ENCODE measurements around the gene ABCC8. TPM values are rescaled to one million over a fixed set of nuclear protein-coding genes. Genes with fewer than 3 reads are reported as not detected.
A peak's percentile ranks its signal among the peaks of the same experiment; 100 is the strongest.

Gene ABCC8
- total and polyA plus RNA-seq, 9 of the 15 experiments (the other 6 are each of a cell fraction or from before 2014, with no cell fraction given) = not detected

DNA sequence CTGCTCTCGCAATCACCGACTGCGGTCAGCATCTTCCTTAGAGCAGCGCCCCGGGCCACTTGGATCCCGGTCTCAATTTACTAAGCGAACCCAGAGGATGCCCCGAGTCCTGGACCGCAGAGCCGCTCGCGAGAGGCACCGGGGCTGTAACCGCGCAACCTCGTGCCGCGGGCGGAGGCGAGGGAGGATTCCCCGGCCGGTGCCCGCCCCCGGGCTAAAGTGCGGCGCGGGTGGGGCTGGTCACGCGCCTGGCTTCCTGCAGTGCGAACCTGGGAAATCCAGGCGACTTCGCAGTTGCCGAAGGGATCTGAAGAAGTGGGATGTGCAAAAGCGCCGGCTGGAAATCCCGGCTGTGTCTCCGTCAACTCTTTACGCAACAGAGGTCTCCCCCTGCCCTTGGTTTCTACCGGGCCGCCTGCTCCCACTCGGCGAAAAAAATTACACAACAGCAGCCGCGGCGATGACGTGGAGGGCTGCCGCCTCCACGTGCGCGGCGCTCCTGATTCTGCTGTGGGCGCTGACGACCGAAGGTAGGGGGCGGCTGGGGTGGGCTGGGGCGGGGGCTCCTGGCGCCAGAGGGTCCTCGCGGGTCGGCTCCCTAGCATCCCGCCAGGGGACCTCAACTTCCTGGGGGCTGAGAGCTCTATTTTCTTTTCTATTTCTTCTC is 125.0 kb downstream of the ABCC8 start, which contains the start of gene NCR3LG1 (continued):
- TF ChIP-seq CC2D1A (IDR thresholded peaks at IDR 0.05) (no peak), RAD51 (IDR thresholded peaks at IDR 0.05; ENCODE audit: borderline replicate concordance, low read depth) (peak; percentile 49; the same call in 1 of the 2 replicates), PRMT5 (CRISPR knock-in tag; IDR thresholded peaks at IDR 0.05) (no peak), KAT8 (IDR thresholded peaks at IDR 0.05; ENCODE audit: low read depth) (no peak), CHD2 (IDR thresholded peaks at IDR 0.05; ENCODE audit: low read depth, low read length) (peak; percentile 92), ATF1 (CRISPR knock-in tag; IDR thresholded peaks at IDR 0.05) (peak; percentile 53), ATF1 (tag; IDR thresholded peaks at IDR 0.05) (peak; percentile 84), ZNF668 (CRISPR knock-in tag; IDR thresholded peaks at IDR 0.05) (no peak), ZNF41 (CRISPR knock-in tag; conservative IDR thresholded peaks at IDR 0.05) (no peak), CREM (IDR thresholded peaks at IDR 0.05; ENCODE audit: low read depth) (peak; percentile 86), STAT5A (IDR thresholded peaks at IDR 0.05; ENCODE audit: borderline replicate concordance, low read length) (no peak), SMAD4 (CRISPR knock-in tag; conservative IDR thresholded peaks at IDR 0.05) (peak; percentile 38), TOE1 (IDR thresholded peaks at IDR 0.05; ENCODE audit: borderline replicate concordance) (peak; percentile 84; the same call in 1 of the 2 replicates), TOE1 (CRISPR knock-in tag; IDR thresholded peaks at IDR 0.05; ENCODE audit: borderline replicate concordance, low read depth) (no peak), SIN3B (IDR thresholded peaks at IDR 0.05; ENCODE audit: low read depth) (no peak), ZNF551 (CRISPR knock-in tag; IDR thresholded peaks at IDR 0.05) (no peak), GTF2F1 (IDR thresholded peaks at IDR 0.05; ENCODE audit: low read depth, low read length) (0 out of 2 replicates have a peak, but pooled peaks have one; percentile 22)
- TF ChIP-seq, protein P1, sequence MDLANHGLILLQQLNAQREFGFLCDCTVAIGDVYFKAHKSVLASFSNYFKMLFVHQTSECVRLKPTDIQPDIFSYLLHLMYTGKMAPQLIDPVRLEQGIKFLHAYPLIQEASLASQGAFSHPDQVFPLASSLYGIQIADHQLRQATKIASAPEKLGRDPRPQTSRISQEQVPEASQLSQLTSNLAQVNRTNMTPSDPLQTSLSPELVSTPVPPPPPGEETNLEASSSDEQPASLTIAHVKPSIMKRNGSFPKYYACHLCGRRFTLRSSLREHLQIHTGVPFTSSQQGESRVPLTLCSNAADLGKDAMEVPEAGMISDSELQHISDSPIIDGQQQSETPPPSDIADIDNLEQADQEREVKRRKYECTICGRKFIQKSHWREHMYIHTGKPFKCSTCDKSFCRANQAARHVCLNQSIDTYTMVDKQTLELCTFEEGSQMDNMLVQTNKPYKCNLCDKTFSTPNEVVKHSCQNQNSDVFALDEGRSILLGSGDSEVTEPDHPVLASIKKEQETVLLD (IDR thresholded peaks at IDR 0.05) = no peak
- TF ChIP-seq, protein P2, sequence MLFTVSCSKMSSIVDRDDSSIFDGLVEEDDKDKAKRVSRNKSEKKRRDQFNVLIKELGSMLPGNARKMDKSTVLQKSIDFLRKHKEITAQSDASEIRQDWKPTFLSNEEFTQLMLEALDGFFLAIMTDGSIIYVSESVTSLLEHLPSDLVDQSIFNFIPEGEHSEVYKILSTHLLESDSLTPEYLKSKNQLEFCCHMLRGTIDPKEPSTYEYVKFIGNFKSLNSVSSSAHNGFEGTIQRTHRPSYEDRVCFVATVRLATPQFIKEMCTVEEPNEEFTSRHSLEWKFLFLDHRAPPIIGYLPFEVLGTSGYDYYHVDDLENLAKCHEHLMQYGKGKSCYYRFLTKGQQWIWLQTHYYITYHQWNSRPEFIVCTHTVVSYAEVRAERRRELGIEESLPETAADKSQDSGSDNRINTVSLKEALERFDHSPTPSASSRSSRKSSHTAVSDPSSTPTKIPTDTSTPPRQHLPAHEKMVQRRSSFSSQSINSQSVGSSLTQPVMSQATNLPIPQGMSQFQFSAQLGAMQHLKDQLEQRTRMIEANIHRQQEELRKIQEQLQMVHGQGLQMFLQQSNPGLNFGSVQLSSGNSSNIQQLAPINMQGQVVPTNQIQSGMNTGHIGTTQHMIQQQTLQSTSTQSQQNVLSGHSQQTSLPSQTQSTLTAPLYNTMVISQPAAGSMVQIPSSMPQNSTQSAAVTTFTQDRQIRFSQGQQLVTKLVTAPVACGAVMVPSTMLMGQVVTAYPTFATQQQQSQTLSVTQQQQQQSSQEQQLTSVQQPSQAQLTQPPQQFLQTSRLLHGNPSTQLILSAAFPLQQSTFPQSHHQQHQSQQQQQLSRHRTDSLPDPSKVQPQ (CRISPR knock-in tag; IDR thresholded peaks at IDR 0.05; ENCODE audit: borderline replicate concordance) = no peak
- TF ChIP-seq, protein P3, sequence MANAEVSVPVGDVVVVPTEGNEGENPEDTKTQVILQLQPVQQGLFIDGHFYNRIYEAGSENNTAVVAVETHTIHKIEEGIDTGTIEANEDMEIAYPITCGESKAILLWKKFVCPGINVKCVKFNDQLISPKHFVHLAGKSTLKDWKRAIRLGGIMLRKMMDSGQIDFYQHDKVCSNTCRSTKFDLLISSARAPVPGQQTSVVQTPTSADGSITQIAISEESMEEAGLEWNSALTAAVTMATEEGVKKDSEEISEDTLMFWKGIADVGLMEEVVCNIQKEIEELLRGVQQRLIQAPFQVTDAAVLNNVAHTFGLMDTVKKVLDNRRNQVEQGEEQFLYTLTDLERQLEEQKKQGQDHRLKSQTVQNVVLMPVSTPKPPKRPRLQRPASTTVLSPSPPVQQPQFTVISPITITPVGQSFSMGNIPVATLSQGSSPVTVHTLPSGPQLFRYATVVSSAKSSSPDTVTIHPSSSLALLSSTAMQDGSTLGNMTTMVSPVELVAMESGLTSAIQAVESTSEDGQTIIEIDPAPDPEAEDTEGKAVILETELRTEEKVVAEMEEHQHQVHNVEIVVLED (CRISPR knock-in tag; IDR thresholded peaks at IDR 0.05) = 0 out of 2 replicates have a peak, but pooled peaks have one; percentile 13
- TF ChIP-seq, protein P4, sequence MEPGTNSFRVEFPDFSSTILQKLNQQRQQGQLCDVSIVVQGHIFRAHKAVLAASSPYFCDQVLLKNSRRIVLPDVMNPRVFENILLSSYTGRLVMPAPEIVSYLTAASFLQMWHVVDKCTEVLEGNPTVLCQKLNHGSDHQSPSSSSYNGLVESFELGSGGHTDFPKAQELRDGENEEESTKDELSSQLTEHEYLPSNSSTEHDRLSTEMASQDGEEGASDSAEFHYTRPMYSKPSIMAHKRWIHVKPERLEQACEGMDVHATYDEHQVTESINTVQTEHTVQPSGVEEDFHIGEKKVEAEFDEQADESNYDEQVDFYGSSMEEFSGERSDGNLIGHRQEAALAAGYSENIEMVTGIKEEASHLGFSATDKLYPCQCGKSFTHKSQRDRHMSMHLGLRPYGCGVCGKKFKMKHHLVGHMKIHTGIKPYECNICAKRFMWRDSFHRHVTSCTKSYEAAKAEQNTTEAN (CRISPR knock-in tag; IDR thresholded peaks at IDR 0.05) = no peak
